Neural cell (in vitro differentiated cells): Measurements from ENCODE around the gene RHEBL1. TPM values are rescaled to one million over a fixed set of nuclear protein-coding genes. Genes with fewer than 3 reads are reported as not detected.

Experiments
- H2AFZ ChIP-seq: fragments of 200-600, 300-800 bp; sonication (generic), shearing (Covaris generic); 2 replicates; pipeline ENCODE4 v1.6.0; 2014; ENCODE audit warnings: low read depth, mild to moderate bottlenecking, antibody characterized with exemption, low read length, moderate library complexity
- H3F3A ChIP-seq: fragments of 200-600 bp; shearing (Covaris generic); 2 replicates; pipeline ENCODE4 v1.6.1; 2016; ENCODE audit warnings: mild to moderate bottlenecking, moderate library complexity, mixed read lengths, antibody characterized with exemption, low read length; ENCODE audit not compliant: insufficient read depth, poor library complexity, severe bottlenecking
- H3K27ac ChIP-seq: fragments of 200-600, 300-800 bp; sonication (generic), shearing (Covaris generic); 2 replicates; pipeline ENCODE4 v1.5.1; 2014; ENCODE audit warnings: mild to moderate bottlenecking, low read length, moderate library complexity
- H3K27me3 ChIP-seq: fragments of 300-800, 200-600 bp; sonication (generic), shearing (Covaris generic); 2 replicates; pipeline ENCODE4 v1.6.0; 2014; ENCODE audit warnings: mild to moderate bottlenecking, low read depth, low read length, moderate library complexity; ENCODE audit not compliant: insufficient read depth
- H3K36me3 ChIP-seq: fragments of 300-800, 200-600 bp; sonication (generic), shearing (Covaris generic); 2 replicates; pipeline ENCODE4 v1.5.1; 2014; ENCODE audit warnings: mild to moderate bottlenecking, antibody characterized with exemption, low read length, moderate library complexity; ENCODE audit not compliant: insufficient read depth
- H3K4me2 ChIP-seq: fragments of 300-800, 200-600 bp; sonication (generic), shearing (Covaris generic); 2 replicates; pipeline ENCODE4 v1.6.0; 2014; ENCODE audit warnings: mild to moderate bottlenecking, low read length
- H3K4me3 ChIP-seq: fragments of 300-800, 200-600 bp; sonication (generic), shearing (Covaris generic); 2 replicates; pipeline ENCODE4 v1.5.1; 2014; ENCODE audit warnings: mild to moderate bottlenecking, low read length, moderate library complexity
- H3K79me2 ChIP-seq: fragments of 200-600 bp; shearing (Covaris generic); replicated peaks from 2 replicates; pipeline ENCODE4 v1.6.0; 2014; ENCODE audit warnings: mild to moderate bottlenecking, low read length, moderate library complexity; ENCODE audit not compliant: insufficient read depth
- H3K9ac ChIP-seq: fragments of 300-800, 200-600 bp; sonication (generic), shearing (Covaris generic); 2 replicates; pipeline ENCODE4 v1.6.1; 2016; ENCODE audit warnings: mild to moderate bottlenecking, low read length, mixed read lengths
- H3K9me2 ChIP-seq: fragments of 200-600 bp; shearing (Covaris generic); 2 replicates; pipeline ENCODE4 v1.6.1; 2016; ENCODE audit warnings: mild to moderate bottlenecking, low read length, mixed read lengths; ENCODE audit not compliant: insufficient read depth
- H3K9me3 ChIP-seq: fragments of 200-600, 300-800 bp; sonication (generic), shearing (Covaris generic); 2 replicates; pipeline ENCODE4 v1.6.1; 2016; ENCODE audit warnings: mild to moderate bottlenecking, mixed run types, low read length, moderate library complexity, mixed read lengths
- H4K20me1 ChIP-seq: fragments of 200-600 bp; shearing (Covaris generic); 2 replicates; pipeline ENCODE4 v1.6.1; 2016; ENCODE audit warnings: mild to moderate bottlenecking, mixed run types; ENCODE audit not compliant: insufficient read depth
- EP300 ChIP-seq: fragments of 450-650 bp; conservative IDR thresholded peaks from 2 replicates; pipeline ENCODE4 v1.6.1; 2014; ENCODE audit warnings: antibody characterized with exemption, mild to moderate bottlenecking, moderate library complexity; ENCODE audit not compliant: poor library complexity, severe bottlenecking
- EZH2 ChIP-seq: fragments of 200-600, 300-800 bp; shearing (Covaris generic), sonication (generic); IDR thresholded peaks from 2 replicates; pipeline ENCODE4 v1.6.1; 2014; ENCODE audit warnings: antibody characterized with exemption, low read length, borderline replicate concordance, mild to moderate bottlenecking; ENCODE audit not compliant: insufficient read depth, poor library complexity, severe bottlenecking
- MXI1 ChIP-seq: fragments of 450-650 bp; conservative IDR thresholded peaks from 2 replicates; pipeline ENCODE4 v1.6.1; 2014; ENCODE audit warnings: antibody characterized with exemption, mild to moderate bottlenecking; ENCODE audit not compliant: poor library complexity, severe bottlenecking
- POLR2AphosphoS5 ChIP-seq: IDR thresholded peaks from 2 replicates; pipeline ENCODE4 v1.6.1; 2012
- RAD21 ChIP-seq: fragments of 450-650 bp; conservative IDR thresholded peaks from 2 replicates; pipeline ENCODE4 v1.6.1; 2014; ENCODE audit warnings: antibody characterized with exemption, mild to moderate bottlenecking, moderate library complexity
- polyA plus RNA-seq: library from polyadenylated mRNA; depleted of rRNA; stranded (reverse); fragments of >200 nt; gene quantifications from 2 replicates; pipeline ENCODE4 v1.2.3, GENCODE V29; 2014
- TF ChIP-seq, protein P1 (sequence below): fragments of 450-650 bp; IDR thresholded peaks from 2 replicates; pipeline ENCODE4 v1.5.1; 2014; ENCODE audit warnings: antibody characterized with exemption, mild to moderate bottlenecking, moderate library complexity; ENCODE audit not compliant: poor library complexity, severe bottlenecking

RHEBL1 gene
- polyA plus RNA-seq, 1 donor from 2014 or later: 0.68 TPM

DNA sequence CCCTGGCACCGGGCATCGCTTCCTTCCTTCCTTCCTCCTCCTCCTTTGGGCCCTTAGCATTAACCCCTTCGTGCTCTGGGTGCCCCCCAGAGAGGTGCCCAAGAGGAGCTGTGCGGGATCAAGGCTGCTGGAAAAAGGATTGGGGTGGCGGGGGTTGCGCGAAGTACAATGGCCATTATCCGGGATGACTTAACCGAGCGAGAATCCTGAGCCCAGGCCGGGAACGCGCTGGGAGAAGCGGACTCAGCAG, 22.0 kb upstream of the RHEBL1 start:
- no peaks in the 10 kb centered on the region for H3K9me3 ChIP-seq
- H3K4me3 ChIP-seq: peak overlapping the region; percentile 72
- no peaks in the 10 kb centered on the region for H3K79me2 ChIP-seq
- H3K4me2 ChIP-seq: peak overlapping the region; percentile 76
- no peak overlapping the region for H3K27ac ChIP-seq
- TF ChIP-seq EZH2: no peak
- TF ChIP-seq EP300: no peak
- TF ChIP-seq MXI1: no peak
- TF ChIP-seq RAD21: no peak
- no peaks in the 10 kb centered on the region for H3K36me3 ChIP-seq
- H4K20me1 ChIP-seq: no peaks in the 10 kb centered on the region
- peaks cover 73% of the 10 kb centered on the region for H3K27me3 ChIP-seq
- H3K9ac ChIP-seq: peak overlapping the region; percentile 64
- H3F3A ChIP-seq: no peaks in the 10 kb centered on the region
- H2AFZ ChIP-seq: no peak overlapping the region
- H3K9me2 ChIP-seq: no peaks in the 10 kb centered on the region

DNA sequence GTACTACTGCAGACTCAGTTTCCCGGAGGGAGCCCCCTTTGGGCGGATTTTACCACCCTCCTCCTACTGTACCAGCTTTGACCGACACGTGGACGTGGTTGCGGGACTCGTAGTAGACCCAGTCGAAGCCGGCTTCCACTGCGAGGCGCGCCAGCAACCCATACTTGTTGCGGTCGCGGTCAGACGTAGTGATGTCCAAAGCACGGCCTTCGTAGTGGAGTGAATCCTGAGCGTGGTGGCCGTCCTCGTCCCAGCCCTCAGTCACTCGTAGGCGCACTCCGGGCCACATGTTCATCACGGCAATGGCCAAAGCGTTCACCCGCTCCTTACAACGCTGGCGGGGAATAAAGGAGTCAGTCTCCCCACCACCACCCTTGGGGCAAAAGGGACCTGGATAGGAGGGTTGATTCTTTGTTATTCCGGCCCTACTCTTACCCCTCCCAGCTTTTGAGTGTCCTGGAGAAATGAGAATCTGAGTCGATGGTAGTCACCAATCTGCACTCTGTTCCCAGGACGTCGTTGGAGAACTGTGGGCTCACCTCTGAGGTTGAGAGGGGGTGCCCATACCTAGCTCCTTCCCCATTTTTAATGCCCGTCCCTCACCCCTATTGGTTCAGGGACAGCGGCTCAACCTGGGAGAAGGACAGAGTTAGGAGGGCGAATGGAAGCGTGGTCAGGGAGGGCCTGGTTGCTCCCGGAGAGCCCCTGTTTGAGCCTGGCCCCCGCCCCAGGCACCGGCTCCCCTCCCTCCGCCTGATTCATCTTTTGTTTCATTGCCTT, 21.5 kb upstream of the RHEBL1 start:
- H3K4me3 ChIP-seq: peak overlapping the region; percentile 72
- H3K36me3 ChIP-seq: no peaks in the 10 kb centered on the region
- H2AFZ ChIP-seq: no peak overlapping the region
- H4K20me1 ChIP-seq: no peaks in the 10 kb centered on the region
- H3K27ac ChIP-seq: no peak overlapping the region
- peaks cover 78% of the 10 kb centered on the region for H3K27me3 ChIP-seq
- TF ChIP-seq MXI1: no peak
- TF ChIP-seq POLR2AphosphoS5: peak; percentile 6
- no peaks in the 10 kb centered on the region for H3K9me3 ChIP-seq
- no peak overlapping the region for H3K4me2 ChIP-seq
- H3K9me2 ChIP-seq: no peaks in the 10 kb centered on the region
- H3K9ac ChIP-seq: peak overlapping the region; percentile 64
- H3K79me2 ChIP-seq: no peaks in the 10 kb centered on the region
- no peaks in the 10 kb centered on the region for H3F3A ChIP-seq

GRCh38 chr12:49089821-49090773, 20.3 kb upstream of the RHEBL1 start:
- Histone ChIP-seq H3K4me3 (peak overlapping the region; percentile 64), H3K9me2 (no peaks in the 10 kb centered on the region), H2AFZ (no peak overlapping the region), H3K27ac (no peak overlapping the region), H3K9me3 (no peaks in the 10 kb centered on the region), H4K20me1 (no peaks in the 10 kb centered on the region), H3K27me3 (peaks cover 79% of the 10 kb centered on the region), H3K36me3 (no peaks in the 10 kb centered on the region), H3F3A (no peaks in the 10 kb centered on the region), H3K79me2 (no peaks in the 10 kb centered on the region), H3K9ac (peak overlapping the region; percentile 20), H3K4me2 (peak overlapping the region; percentile 30)
- TF ChIP-seq, protein P1, sequence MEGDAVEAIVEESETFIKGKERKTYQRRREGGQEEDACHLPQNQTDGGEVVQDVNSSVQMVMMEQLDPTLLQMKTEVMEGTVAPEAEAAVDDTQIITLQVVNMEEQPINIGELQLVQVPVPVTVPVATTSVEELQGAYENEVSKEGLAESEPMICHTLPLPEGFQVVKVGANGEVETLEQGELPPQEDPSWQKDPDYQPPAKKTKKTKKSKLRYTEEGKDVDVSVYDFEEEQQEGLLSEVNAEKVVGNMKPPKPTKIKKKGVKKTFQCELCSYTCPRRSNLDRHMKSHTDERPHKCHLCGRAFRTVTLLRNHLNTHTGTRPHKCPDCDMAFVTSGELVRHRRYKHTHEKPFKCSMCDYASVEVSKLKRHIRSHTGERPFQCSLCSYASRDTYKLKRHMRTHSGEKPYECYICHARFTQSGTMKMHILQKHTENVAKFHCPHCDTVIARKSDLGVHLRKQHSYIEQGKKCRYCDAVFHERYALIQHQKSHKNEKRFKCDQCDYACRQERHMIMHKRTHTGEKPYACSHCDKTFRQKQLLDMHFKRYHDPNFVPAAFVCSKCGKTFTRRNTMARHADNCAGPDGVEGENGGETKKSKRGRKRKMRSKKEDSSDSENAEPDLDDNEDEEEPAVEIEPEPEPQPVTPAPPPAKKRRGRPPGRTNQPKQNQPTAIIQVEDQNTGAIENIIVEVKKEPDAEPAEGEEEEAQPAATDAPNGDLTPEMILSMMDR: peak; percentile 48
- TF ChIP-seq POLR2AphosphoS5: peak; percentile 53
- TF ChIP-seq MXI1: peak; percentile 23
- TF ChIP-seq EP300: no peak
- no peak for TF ChIP-seq RAD21
